Measurements from ENCODE around the gene CFAP107.
"Not testable (repeated sequence)": the region's sequence is repeated elsewhere in the genome, so short reads cannot be mapped to it uniquely, and the experiment has no call there.

Gene CFAP107

GRCh38 chr1:12778907-12779306, 32.9 kb downstream of the CFAP107 start:
- no peak for DNase-seq
- no peak overlapping the region for H3K56ac ChIP-seq (ENCODE audit: low read length)
- H3K36me3 ChIP-seq (ENCODE audit: control insufficient read depth, insufficient read depth, low read length): no peaks in the 10 kb centered on the region
- H2BK120ac ChIP-seq (ENCODE audit: low read depth, low read length): no peak overlapping the region
- H3K27ac ChIP-seq (ENCODE audit: low read depth, low read length): no peak overlapping the region
- H3K4me1 ChIP-seq (ENCODE audit: control insufficient read depth, low read depth, low read length): no peaks in the 10 kb centered on the region
- H3K4me2 ChIP-seq (ENCODE audit: low read length): no peak overlapping the region
- H3K4me3 ChIP-seq (ENCODE audit: low read length): no peak overlapping the region
- no peaks in the 10 kb centered on the region for H3K79me1 ChIP-seq (ENCODE audit: low read length)
- no peak overlapping the region for H4K8ac ChIP-seq (ENCODE audit: low read depth, low read length)
- H3K27me3 ChIP-seq (ENCODE audit: insufficient read depth, low read length, poor library complexity): no peaks in the 10 kb centered on the region
- H3K4ac ChIP-seq (ENCODE audit: low read depth, low read length): no peak overlapping the region
- no peak overlapping the region for H3K18ac ChIP-seq (ENCODE audit: low read length)
- no peaks in the 10 kb centered on the region for H3K79me2 ChIP-seq (ENCODE audit: control insufficient read depth, insufficient read depth, low read length)
- H3K9ac ChIP-seq (ENCODE audit: low read length): no peak overlapping the region
- no CpG with 5 or more reads among the region's 6 CpGs for WGBS (ENCODE audit: extremely low coverage, insufficient coverage, low lambda C conversion rate)
- H2AK5ac ChIP-seq (ENCODE audit: low read length): no peak overlapping the region
- no peak overlapping the region for H4K5ac ChIP-seq (ENCODE audit: low read length)
- no peak overlapping the region for H2BK5ac ChIP-seq (ENCODE audit: low read length)
- H2BK15ac ChIP-seq (replicated peaks; ENCODE audit: low read depth): no peak overlapping the region
- H3K23ac ChIP-seq (ENCODE audit: low read length): no peak overlapping the region

- WGBS (ENCODE audit: extremely low coverage, insufficient coverage, low lambda C conversion rate): no CpG with 5 or more reads among the region's 5 CpGs
- not testable (repeated sequence) for H3K27ac ChIP-seq (ENCODE audit: low read depth, low read length); H3K9ac ChIP-seq (ENCODE audit: low read length); H3K4me1 ChIP-seq (ENCODE audit: control insufficient read depth, low read depth, low read length); DNase-seq; H2AK5ac ChIP-seq (ENCODE audit: low read length); H2BK120ac ChIP-seq (ENCODE audit: low read depth, low read length); H2BK5ac ChIP-seq (ENCODE audit: low read length); H3K18ac ChIP-seq (ENCODE audit: low read length); H3K27me3 ChIP-seq (ENCODE audit: insufficient read depth, low read length, poor library complexity); H3K79me1 ChIP-seq (ENCODE audit: low read length); H3K79me2 ChIP-seq (ENCODE audit: control insufficient read depth, insufficient read depth, low read length); H3K4me3 ChIP-seq (ENCODE audit: low read length); H3K4ac ChIP-seq (ENCODE audit: low read depth, low read length); H3K23ac ChIP-seq (ENCODE audit: low read length); H4K5ac ChIP-seq (ENCODE audit: low read length); H2BK15ac ChIP-seq (replicated peaks; ENCODE audit: low read depth); H4K8ac ChIP-seq (ENCODE audit: low read depth, low read length); H3K36me3 ChIP-seq (ENCODE audit: control insufficient read depth, insufficient read depth, low read length); H3K4me2 ChIP-seq (ENCODE audit: low read length); H3K56ac ChIP-seq (ENCODE audit: low read length)
These were observed 35.5 kb downstream of the CFAP107 start for GRCh38 chr1:12781488-12781887.

GRCh38 chr1:12783783-12784182, 37.8 kb downstream of the CFAP107 start:
- not testable (repeated sequence) for H3K36me3 ChIP-seq (ENCODE audit: control insufficient read depth, insufficient read depth, low read length); H4K8ac ChIP-seq (ENCODE audit: low read depth, low read length); H4K5ac ChIP-seq (ENCODE audit: low read length); H3K79me2 ChIP-seq (ENCODE audit: control insufficient read depth, insufficient read depth, low read length); H3K27ac ChIP-seq (ENCODE audit: low read depth, low read length); H3K23ac ChIP-seq (ENCODE audit: low read length); H2BK5ac ChIP-seq (ENCODE audit: low read length); H3K4me2 ChIP-seq (ENCODE audit: low read length); H3K4me1 ChIP-seq (ENCODE audit: control insufficient read depth, low read depth, low read length); H2BK15ac ChIP-seq (replicated peaks; ENCODE audit: low read depth); H3K4ac ChIP-seq (ENCODE audit: low read depth, low read length); H3K4me3 ChIP-seq (ENCODE audit: low read length); H3K79me1 ChIP-seq (ENCODE audit: low read length); H3K9ac ChIP-seq (ENCODE audit: low read length); H3K56ac ChIP-seq (ENCODE audit: low read length); H2AK5ac ChIP-seq (ENCODE audit: low read length); H3K27me3 ChIP-seq (ENCODE audit: insufficient read depth, low read length, poor library complexity); H3K18ac ChIP-seq (ENCODE audit: low read length); H2BK120ac ChIP-seq (ENCODE audit: low read depth, low read length)
- no CpG with 5 or more reads among the region's 7 CpGs for WGBS (ENCODE audit: extremely low coverage, insufficient coverage, low lambda C conversion rate)
- peak; percentile 36 for DNase-seq

DNA sequence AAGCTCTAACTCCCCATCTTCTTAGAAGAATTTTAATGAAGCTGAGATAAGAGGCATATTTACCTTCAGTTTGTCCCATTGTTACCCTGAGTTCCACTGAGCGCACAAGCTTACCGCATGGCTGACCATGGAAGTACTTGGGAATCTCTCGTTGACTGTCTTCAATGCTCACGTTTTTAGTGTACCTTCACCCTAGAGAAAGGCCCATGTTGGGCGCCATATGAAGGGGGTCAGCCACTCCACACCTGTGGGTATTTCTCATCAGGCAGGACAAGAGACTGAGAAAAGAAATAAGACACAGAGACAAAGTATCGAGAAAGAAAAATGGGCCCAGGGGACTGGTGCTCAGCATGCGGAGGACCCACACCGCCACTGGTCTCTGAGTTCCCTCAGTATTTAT, 38.7 kb downstream of the CFAP107 start:
- not testable (repeated sequence) for H3K4me1 ChIP-seq (ENCODE audit: control insufficient read depth, low read depth, low read length); H4K5ac ChIP-seq (ENCODE audit: low read length); H3K27ac ChIP-seq (ENCODE audit: low read depth, low read length); H3K79me2 ChIP-seq (ENCODE audit: control insufficient read depth, insufficient read depth, low read length); H3K79me1 ChIP-seq (ENCODE audit: low read length); H2BK120ac ChIP-seq (ENCODE audit: low read depth, low read length); H3K56ac ChIP-seq (ENCODE audit: low read length); H3K27me3 ChIP-seq (ENCODE audit: insufficient read depth, low read length, poor library complexity); H3K23ac ChIP-seq (ENCODE audit: low read length); H2BK15ac ChIP-seq (replicated peaks; ENCODE audit: low read depth); H3K18ac ChIP-seq (ENCODE audit: low read length); H2AK5ac ChIP-seq (ENCODE audit: low read length); H3K4me3 ChIP-seq (ENCODE audit: low read length); H3K4ac ChIP-seq (ENCODE audit: low read depth, low read length); H4K8ac ChIP-seq (ENCODE audit: low read depth, low read length); H2BK5ac ChIP-seq (ENCODE audit: low read length); H3K4me2 ChIP-seq (ENCODE audit: low read length); H3K36me3 ChIP-seq (ENCODE audit: control insufficient read depth, insufficient read depth, low read length); H3K9ac ChIP-seq (ENCODE audit: low read length)
- WGBS (ENCODE audit: extremely low coverage, insufficient coverage, low lambda C conversion rate): no CpG with 5 or more reads among the region's 8 CpGs
- DNase-seq: peak; percentile 55

DNA sequence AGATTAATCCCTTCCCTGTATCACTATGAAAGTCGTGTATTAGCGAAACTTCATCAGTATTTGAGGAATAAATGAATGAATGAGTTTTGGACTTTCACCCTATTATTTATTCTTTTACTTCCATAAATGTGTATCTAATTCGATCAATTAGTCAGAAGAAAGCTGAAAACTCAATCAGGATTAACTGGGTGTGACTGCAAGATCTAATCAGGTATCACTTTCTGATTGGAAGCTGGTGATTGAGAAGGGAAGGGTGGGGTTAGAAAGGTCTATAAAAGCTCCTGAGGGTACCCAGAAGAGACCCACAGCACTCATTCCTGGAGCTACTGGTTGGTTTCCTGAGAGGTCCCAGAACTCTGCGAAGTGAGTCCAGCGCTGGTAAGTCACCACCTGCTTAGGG, 45.1 kb downstream of the CFAP107 start, which contains the start of gene PRAMEF1:
TSS of gene PRAMEF1 (plus strand) at position 301 of the 400 bp plus-strand sequence. CDS start 1,831 bp downstream, outside the sequence.
- DNase-seq: not testable (repeated sequence)
- no CpG with 5 or more reads among the region's 5 CpGs for WGBS (ENCODE audit: extremely low coverage, insufficient coverage, low lambda C conversion rate)

DNA sequence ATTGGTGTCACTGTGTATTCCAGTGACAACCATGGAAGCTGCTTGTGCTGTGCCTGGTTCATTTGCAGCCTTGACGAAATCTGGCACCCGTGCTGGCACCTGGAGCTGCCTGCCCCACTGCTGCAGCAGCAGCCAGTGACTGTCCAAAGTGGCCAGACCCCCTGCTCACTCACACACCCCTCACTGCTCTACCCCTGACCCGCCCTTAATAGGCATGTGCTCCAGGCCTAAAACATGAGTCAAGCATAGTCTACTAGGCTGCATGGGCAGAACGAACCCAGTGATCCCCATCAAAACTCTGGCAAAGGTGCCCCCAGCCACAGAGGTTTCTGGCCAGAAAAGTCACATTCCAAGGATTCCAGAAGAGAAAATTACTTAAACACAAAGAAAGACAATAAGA, 52.9 kb downstream of the CFAP107 start:
- Histone ChIP-seq H2BK5ac (ENCODE audit: low read length) (no peak overlapping the region), H3K79me1 (ENCODE audit: low read length) (no peaks in the 10 kb centered on the region)

More for the DNA sequence above, 45.1 kb downstream of the CFAP107 start, which contains the start of gene PRAMEF1:
- H3K4me2 ChIP-seq (ENCODE audit: low read length); H2AK5ac ChIP-seq (ENCODE audit: low read length); H3K9ac ChIP-seq (ENCODE audit: low read length); H4K5ac ChIP-seq (ENCODE audit: low read length); H2BK120ac ChIP-seq (ENCODE audit: low read depth, low read length); H3K27ac ChIP-seq (ENCODE audit: low read depth, low read length); H3K4me3 ChIP-seq (ENCODE audit: low read length); H3K27me3 ChIP-seq (ENCODE audit: insufficient read depth, low read length, poor library complexity); H3K4me1 ChIP-seq (ENCODE audit: control insufficient read depth, low read depth, low read length); H3K4ac ChIP-seq (ENCODE audit: low read depth, low read length); H2BK15ac ChIP-seq (replicated peaks; ENCODE audit: low read depth); H2BK5ac ChIP-seq (ENCODE audit: low read length); H3K23ac ChIP-seq (ENCODE audit: low read length); H3K79me2 ChIP-seq (ENCODE audit: control insufficient read depth, insufficient read depth, low read length); H3K18ac ChIP-seq (ENCODE audit: low read length); H3K79me1 ChIP-seq (ENCODE audit: low read length); H3K36me3 ChIP-seq (ENCODE audit: control insufficient read depth, insufficient read depth, low read length); H3K56ac ChIP-seq (ENCODE audit: low read length); H4K8ac ChIP-seq (ENCODE audit: low read depth, low read length): not testable (repeated sequence)

More for the DNA sequence above, 52.9 kb downstream of the CFAP107 start:
- H3K36me3 ChIP-seq (ENCODE audit: control insufficient read depth, insufficient read depth, low read length): no peaks in the 10 kb centered on the region
- H2BK120ac ChIP-seq (ENCODE audit: low read depth, low read length): no peak overlapping the region
- H4K5ac ChIP-seq (ENCODE audit: low read length): no peak overlapping the region
- H3K9ac ChIP-seq (ENCODE audit: low read length): no peak overlapping the region
- H3K4me2 ChIP-seq (ENCODE audit: low read length): no peak overlapping the region
- no peak overlapping the region for H3K27ac ChIP-seq (ENCODE audit: low read depth, low read length)
- H2AK5ac ChIP-seq (ENCODE audit: low read length): no peak overlapping the region
- no peak overlapping the region for H3K23ac ChIP-seq (ENCODE audit: low read length)
- no peaks in the 10 kb centered on the region for H3K27me3 ChIP-seq (ENCODE audit: insufficient read depth, low read length, poor library complexity)
- no peak overlapping the region for H3K4me3 ChIP-seq (ENCODE audit: low read length)
- H3K4me1 ChIP-seq (ENCODE audit: control insufficient read depth, low read depth, low read length): no peaks in the 10 kb centered on the region
- no peaks in the 10 kb centered on the region for H3K79me2 ChIP-seq (ENCODE audit: control insufficient read depth, insufficient read depth, low read length)
- no peak overlapping the region for H3K56ac ChIP-seq (ENCODE audit: low read length)
- no peak overlapping the region for H3K4ac ChIP-seq (ENCODE audit: low read depth, low read length)
- DNase-seq: no peak
- H4K8ac ChIP-seq (ENCODE audit: low read depth, low read length): no peak overlapping the region
- no peak overlapping the region for H2BK15ac ChIP-seq (replicated peaks; ENCODE audit: low read depth)
- no peak overlapping the region for H3K18ac ChIP-seq (ENCODE audit: low read length)
- no CpG with 5 or more reads among the region's 4 CpGs for WGBS (ENCODE audit: extremely low coverage, insufficient coverage, low lambda C conversion rate)
